ENCODE measurements around the gene MYLIP. TPM values are rescaled to one million over a fixed set of nuclear protein-coding genes. Genes with fewer than 3 reads are reported as not detected.

Gene MYLIP
- total and polyA plus RNA-seq, 5 experiments from 2014 or later, result 23.1 to 108 (median 72.6) TPM

DNA sequence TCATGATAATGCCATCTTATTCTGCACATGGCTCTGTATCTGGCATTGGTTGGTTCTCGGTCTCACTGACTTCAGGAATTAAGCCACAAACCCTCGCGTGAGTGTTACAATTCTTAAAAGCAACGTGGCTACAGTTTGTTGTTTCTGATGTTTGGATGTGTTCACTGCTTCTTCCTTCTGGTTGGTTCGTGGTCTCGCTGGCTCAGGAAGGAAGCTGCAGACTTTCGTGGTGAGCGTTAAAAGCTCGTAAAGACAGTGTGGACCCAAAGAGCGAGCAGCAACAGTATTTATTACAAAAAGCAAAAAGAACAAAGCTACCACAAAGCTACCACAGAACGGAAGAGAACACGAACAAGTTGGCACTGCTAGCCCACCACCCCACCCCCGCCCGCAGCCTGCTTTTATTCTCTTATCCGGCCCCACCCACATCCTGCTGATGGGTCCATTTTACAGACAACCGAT lies 51.1 kb downstream of the MYLIP start:
- ATAC-seq (peak; percentile 93 to 94), DNase-seq (peak in 9 of 10 donors; percentile 13 to 92 (median 74))
- POLR2A ChIA-PET, result interaction anchor here (0.6 to 5.0 kb wide), 4 partner anchors 11 to 518 kb away, joined by 3 to 81 read pairs (median 4); partner anchors contain the start of gene MYLIP
- Mint-ChIP-seq H3K27ac (peak overlapping the region; percentile 35 to 97 (median 92)), H3K4me1 (peaks cover 17 to 46% (median 32%) of the 10 kb centered on the region in 4 donors), H3K9me3 (peaks cover 0 to 45% (median 22%) of the 10 kb centered on the region in 9 donors), H3K36me3 (peaks cover 0 to 23% (median 19%) of the 10 kb centered on the region in 3 donors), H3K27me3 (no peaks in the 10 kb centered on the region), H3K4me3 (peak overlapping the region in 9 of 10 donors; percentile 4 to 65 (median 44))

GRCh38 chr6:16180696-16181438 lies 52.0 kb downstream of the MYLIP start:
- DNase-seq, result no peak
- H3K36me3 Mint-ChIP-seq, result peaks cover 0 to 23% (median 19%) of the 10 kb centered on the region in 3 donors
- peaks cover 16 to 45% (median 32%) of the 10 kb centered on the region in 4 donors for H3K4me1 Mint-ChIP-seq
- H3K27ac Mint-ChIP-seq, result peak overlapping the region in 8 of 10 donors; percentile 34 to 97 (median 92)
- H3K9me3 Mint-ChIP-seq, result peaks cover 0 to 45% (median 22%) of the 10 kb centered on the region in 9 donors
- ATAC-seq, result no peak
- no peaks in the 10 kb centered on the region for H3K27me3 Mint-ChIP-seq
- peak overlapping the region in 2 of 10 donors; percentile 44 to 59 for H3K4me3 Mint-ChIP-seq
- POLR2A ChIA-PET, result interaction anchor here (0.6 to 5.0 kb wide), 4 partner anchors 10 to 519 kb away, joined by 3 to 81 read pairs (median 4); partner anchors contain the start of gene MYLIP

GRCh38 chr6:16181439-16182297 lies 52.8 kb downstream of the MYLIP start:
- POLR2A ChIA-PET, result interaction anchor here (1.2 to 5.0 kb wide), 2 partner anchors 25 to 52 kb away, joined by 3 to 81 read pairs; partner anchors contain the start of gene MYLIP
- ATAC-seq (no peak), DNase-seq (no peak)
- H3K27me3 Mint-ChIP-seq, result peaks cover 0 to 2% (median 0%) of the 10 kb centered on the region in 5 donors
- H3K27ac Mint-ChIP-seq, result peak overlapping the region in 5 of 10 donors; percentile 9 to 68 (median 60)
- peaks cover 0 to 23% (median 16%) of the 10 kb centered on the region in 3 donors for H3K36me3 Mint-ChIP-seq
- H3K4me3 Mint-ChIP-seq, result peak overlapping the region in 2 of 10 donors; percentile 51 to 59
- H3K9me3 Mint-ChIP-seq, result peaks cover 0 to 45% (median 22%) of the 10 kb centered on the region in 9 donors
- peaks cover 14 to 45% (median 32%) of the 10 kb centered on the region in 4 donors for H3K4me1 Mint-ChIP-seq

DNA sequence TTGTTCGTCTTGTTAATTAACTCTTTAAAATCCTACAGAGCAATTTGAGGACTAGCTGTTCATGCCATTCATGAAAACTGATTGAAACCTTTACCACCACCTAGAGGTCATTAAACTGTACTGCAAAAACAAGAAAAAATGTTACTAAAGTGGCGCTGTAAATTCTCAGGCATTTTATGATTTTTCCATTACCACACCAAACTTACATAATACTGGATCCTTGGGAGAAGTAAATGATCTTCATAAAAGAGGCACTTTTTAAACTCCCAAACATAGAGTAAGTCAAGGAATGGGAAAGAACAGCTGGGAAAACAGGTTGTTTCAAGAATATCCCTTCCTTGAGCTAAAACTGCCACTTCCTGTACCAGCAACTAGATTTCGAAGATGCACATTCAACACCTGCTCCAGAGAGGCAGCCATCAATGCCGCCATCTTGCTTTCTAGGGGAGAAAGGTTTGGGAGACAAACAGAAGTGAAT lies 54.3 kb downstream of the MYLIP start:
- Mint-ChIP-seq H3K9me3 (peaks cover 0 to 36% (median 20%) of the 10 kb centered on the region in 9 donors), H3K4me1 (peaks cover 13 to 45% (median 31%) of the 10 kb centered on the region in 4 donors), H3K36me3 (peaks cover 0 to 21% (median 12%) of the 10 kb centered on the region in 3 donors), H3K27ac (peak overlapping the region in 6 of 10 donors; percentile 5 to 83 (median 48)), H3K27me3 (peaks cover 0 to 11% (median 0%) of the 10 kb centered on the region in 5 donors), H3K4me3 (peak overlapping the region in 2 of 10 donors; percentile 7 to 39)
- POLR2A ChIA-PET, result interaction anchor here (0.7 to 5.0 kb wide), 3 partner anchors 23 to 854 kb away, joined by 3 to 81 read pairs (median 3); partner anchors contain the start of gene MYLIP
- DNase-seq (peak in 2 of 10 donors; percentile 54 to 57), ATAC-seq (no peak)

DNA sequence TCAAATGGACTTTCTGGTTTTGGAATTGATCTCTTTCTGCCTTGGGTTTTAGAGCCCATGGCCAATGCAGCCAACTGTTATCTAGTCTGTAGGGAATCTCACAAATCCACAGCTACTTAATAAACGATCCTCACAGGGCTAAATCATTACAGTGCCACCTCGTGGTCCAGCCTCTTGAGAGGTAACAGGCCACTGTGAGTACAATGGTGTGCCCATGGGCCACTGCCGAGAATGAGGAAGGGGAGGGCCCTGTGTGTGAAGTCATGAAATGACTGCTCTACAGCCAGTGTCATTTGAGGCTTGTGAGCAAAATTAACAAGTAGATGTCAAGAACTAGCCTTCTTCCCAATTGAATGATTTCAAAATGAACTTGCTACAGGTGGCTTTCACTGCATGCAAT lies 55.2 kb downstream of the MYLIP start:
- peaks cover 0 to 16% (median 7%) of the 10 kb centered on the region in 3 donors for H3K36me3 Mint-ChIP-seq
- peaks cover 10 to 39% (median 24%) of the 10 kb centered on the region in 4 donors for H3K4me1 Mint-ChIP-seq
- DNase-seq, result no peak
- POLR2A ChIA-PET, result no interaction called here
- H3K27me3 Mint-ChIP-seq, result peaks cover 0 to 11% (median 0%) of the 10 kb centered on the region in 5 donors
- no peak overlapping the region for H3K4me3 Mint-ChIP-seq
- no peak for ATAC-seq
- H3K27ac Mint-ChIP-seq, result no peak overlapping the region
- H3K9me3 Mint-ChIP-seq, result peaks cover 0 to 30% (median 16%) of the 10 kb centered on the region in 9 donors

DNA sequence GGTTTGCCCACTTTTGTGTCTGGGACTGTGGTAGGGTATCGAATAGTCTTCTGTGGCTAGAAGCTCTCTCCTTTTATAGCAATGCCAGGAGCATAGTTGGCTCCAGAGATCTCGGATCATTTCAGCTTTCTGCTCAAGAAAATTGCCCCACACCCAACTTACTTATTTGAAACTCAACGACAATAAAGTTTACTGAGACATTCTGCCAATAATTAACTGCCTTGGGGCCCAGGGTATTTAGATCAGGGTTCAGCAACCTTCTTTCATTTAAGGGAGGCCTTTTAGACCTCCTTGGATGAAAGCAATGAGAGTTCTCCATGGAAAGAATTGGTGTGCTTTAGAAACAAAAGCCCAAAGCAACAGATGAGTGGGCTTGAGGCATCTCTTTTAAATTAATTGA lies 55.7 kb downstream of the MYLIP start:
- DNase-seq (no peak), ATAC-seq (no peak)
- H3K9me3 Mint-ChIP-seq, result peaks cover 0 to 28% (median 16%) of the 10 kb centered on the region in 9 donors
- POLR2A ChIA-PET, result no interaction called here
- H3K36me3 Mint-ChIP-seq, result peaks cover 0 to 16% (median 7%) of the 10 kb centered on the region in 3 donors
- peaks cover 0 to 11% (median 0%) of the 10 kb centered on the region in 5 donors for H3K27me3 Mint-ChIP-seq
- no peak overlapping the region for H3K27ac Mint-ChIP-seq
- H3K4me1 Mint-ChIP-seq, result peaks cover 10 to 35% (median 21%) of the 10 kb centered on the region in 4 donors
- no peak overlapping the region for H3K4me3 Mint-ChIP-seq

DNA sequence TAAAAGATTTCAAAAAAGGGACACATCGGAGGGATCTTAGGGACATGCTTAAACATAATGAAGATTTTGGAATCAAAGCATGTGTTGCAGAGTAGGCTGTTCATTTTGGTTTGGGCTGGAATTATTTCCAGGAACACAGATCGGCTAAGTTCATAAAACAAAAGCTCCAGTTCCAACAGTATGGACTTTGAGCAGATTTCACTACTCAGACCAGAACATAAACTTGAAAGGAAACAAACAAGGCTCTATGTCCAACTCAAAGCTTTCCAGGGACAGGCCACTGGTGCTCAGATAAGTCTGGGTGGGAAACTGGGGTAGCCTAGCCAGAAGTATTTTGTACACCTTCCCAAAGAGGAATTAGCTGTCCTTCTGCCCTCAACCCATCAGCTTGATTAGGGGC lies 58.3 kb downstream of the MYLIP start:
- no peaks in the 10 kb centered on the region for H3K36me3 Mint-ChIP-seq
- no peak for DNase-seq
- no peak overlapping the region for H3K4me3 Mint-ChIP-seq
- ATAC-seq, result no peak
- POLR2A ChIA-PET, result no interaction called here
- H3K9me3 Mint-ChIP-seq, result peaks cover 0 to 5% (median 0%) of the 10 kb centered on the region in 9 donors
- peaks cover 0 to 16% (median 7%) of the 10 kb centered on the region in 4 donors for H3K4me1 Mint-ChIP-seq
- H3K27ac Mint-ChIP-seq, result no peak overlapping the region
- H3K27me3 Mint-ChIP-seq, result peaks cover 0 to 11% (median 4%) of the 10 kb centered on the region in 5 donors

GRCh38 chr6:16190214-16190613 lies 61.3 kb downstream of the MYLIP start:
- no peaks in the 10 kb centered on the region for H3K4me1 Mint-ChIP-seq
- DNase-seq (no peak), ATAC-seq (no peak)
- no peaks in the 10 kb centered on the region for H3K9me3 Mint-ChIP-seq
- no peak overlapping the region for H3K27ac Mint-ChIP-seq
- POLR2A ChIA-PET, result no interaction called here
- H3K27me3 Mint-ChIP-seq, result peaks cover 2 to 38% (median 11%) of the 10 kb centered on the region in 5 donors
- H3K4me3 Mint-ChIP-seq, result no peak overlapping the region
- H3K36me3 Mint-ChIP-seq, result no peaks in the 10 kb centered on the region

DNA sequence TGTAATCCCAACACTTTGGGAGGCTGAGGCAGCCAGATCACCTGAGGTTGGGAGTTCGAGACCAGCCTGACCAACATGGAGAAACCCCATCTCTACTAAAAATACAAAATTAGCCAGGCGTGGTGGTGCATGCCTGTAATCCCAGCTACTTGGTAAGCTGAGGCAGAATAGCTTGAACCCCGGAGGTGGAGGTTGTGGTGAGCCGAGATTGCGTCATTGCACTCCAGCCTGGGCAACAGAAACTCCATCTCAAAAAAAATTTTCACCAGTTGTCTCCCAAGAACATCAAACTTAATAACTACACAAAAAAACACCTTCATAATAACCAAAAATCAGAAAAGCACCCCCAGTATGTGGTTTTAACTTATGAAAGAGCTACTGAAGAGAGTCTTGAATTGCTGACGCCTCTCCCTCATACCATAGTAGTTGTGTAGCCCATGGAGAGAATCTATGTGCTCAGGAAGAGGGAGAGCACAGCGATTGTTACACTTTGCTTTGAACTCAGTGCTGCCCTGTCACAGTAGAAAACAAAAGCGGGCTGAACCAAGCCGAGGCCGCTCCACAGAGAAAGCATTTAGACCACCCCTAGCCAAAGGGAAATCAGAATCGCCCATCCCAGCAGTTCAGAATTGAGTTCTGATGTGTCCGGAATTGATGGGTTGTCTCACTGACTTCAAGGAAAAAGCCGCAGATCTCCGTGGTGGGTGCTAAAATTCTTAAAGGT lies 67.5 kb downstream of the MYLIP start:
- peaks cover 2 to 42% (median 11%) of the 10 kb centered on the region in 5 donors for H3K27me3 Mint-ChIP-seq
- H3K4me1 Mint-ChIP-seq, result no peaks in the 10 kb centered on the region
- ATAC-seq, result no peak
- no peak for DNase-seq
- no peak overlapping the region for H3K27ac Mint-ChIP-seq
- POLR2A ChIA-PET, result no interaction called here
- peaks cover 0 to 4% (median 0%) of the 10 kb centered on the region in 3 donors for H3K36me3 Mint-ChIP-seq
- no peaks in the 10 kb centered on the region for H3K9me3 Mint-ChIP-seq
- no peak overlapping the region for H3K4me3 Mint-ChIP-seq

GRCh38 chr6:16196984-16197546 lies 68.2 kb downstream of the MYLIP start:
- Mint-ChIP-seq H3K9me3 (no peaks in the 10 kb centered on the region), H3K4me1 (no peaks in the 10 kb centered on the region), H3K27ac (no peak overlapping the region), H3K27me3 (peaks cover 2 to 42% (median 11%) of the 10 kb centered on the region in 5 donors), H3K36me3 (peaks cover 0 to 4% (median 0%) of the 10 kb centered on the region in 3 donors), H3K4me3 (no peak overlapping the region)
- POLR2A ChIA-PET, result no interaction called here
- DNase-seq (no peak), ATAC-seq (no peak)
